GM12892 (cell line): ENCODE results near the gene ICAM3.
"Not testable (repeated sequence)": the region's sequence is repeated elsewhere in the genome, so short reads cannot be mapped to it uniquely, and the experiment has no call there.

Experiments used
- POLR2A ChIP-seq: IDR thresholded peaks from 2 replicates; pipeline ENCODE4 v1.6.1; 2011; ENCODE audit warnings: low read depth, low read length, control low read depth
- POLR2AphosphoS5 ChIP-seq: IDR thresholded peaks from 2 replicates; pipeline ENCODE4 v1.6.1; 2011; ENCODE audit warnings: low read depth, low read length, control low read depth
- TAF1 ChIP-seq: IDR thresholded peaks from 2 replicates; pipeline ENCODE4 v1.6.1; 2011; ENCODE audit warnings: low read depth, mild to moderate bottlenecking, control low read depth, low read length, borderline replicate concordance

- not testable (repeated sequence) for TF ChIP-seq POLR2A, POLR2AphosphoS5, TAF1
These were observed 2.7 kb downstream of the ICAM3 start for GRCh38 chr19:10336725-10337124.
